ENCODE measurements around the gene FAM114A2.

Gene FAM114A2

DNA sequence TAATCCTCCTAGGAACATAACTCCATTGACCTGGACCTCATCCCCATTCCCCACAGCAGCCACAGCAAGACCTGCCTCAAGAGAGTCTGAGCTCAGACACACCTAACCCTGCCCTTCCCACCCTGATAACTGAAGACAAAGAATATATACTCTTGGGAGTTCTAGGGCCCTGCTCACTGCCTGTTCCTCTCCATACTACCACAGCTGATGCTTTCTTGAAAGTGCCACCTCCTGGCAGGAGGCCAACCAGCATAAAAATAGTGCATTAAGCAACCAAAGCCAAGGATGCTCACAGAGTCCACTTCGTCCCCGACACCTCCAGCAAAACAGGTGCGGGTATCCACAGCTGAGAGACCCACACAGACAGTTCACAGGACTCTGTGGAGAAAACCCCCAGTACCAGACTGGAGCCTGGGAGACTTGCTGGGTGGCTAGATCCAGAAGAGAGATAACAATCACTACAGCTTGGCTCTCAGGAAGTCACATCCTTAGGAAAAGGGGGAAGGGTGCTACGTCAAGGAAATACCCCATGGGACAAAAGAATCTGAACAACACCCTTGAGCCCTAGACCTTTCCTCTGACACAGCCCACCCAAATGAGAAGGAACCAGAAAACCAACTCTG lies 23.5 kb downstream of the FAM114A2 start:
- POLR2A ChIA-PET = interaction anchor here (1.1 kb wide), 1 partner anchor 24 kb away, joined by 3 read pairs; the partner anchor contains the start of genes FAM114A2 and MFAP3
- no peak overlapping the region for H3K27ac ChIP-seq (ENCODE audit: extremely low read depth, low read depth, low read length)
- H3K36me3 ChIP-seq (ENCODE audit: control insufficient read depth in 2 of 2, insufficient read depth in 1 of 2, low read length in 2 of 2) = peaks cover 0 to 12% of the 10 kb centered on the region in 2 experiments; a peak in 1 of 3 replicates
- H3K9me3 ChIP-seq (ENCODE audit: control insufficient read depth, insufficient read depth, low read depth, low read length) = no peaks in the 10 kb centered on the region
- H3K4me1 ChIP-seq (ENCODE audit: control insufficient read depth, insufficient read depth, low read length) = no peaks in the 10 kb centered on the region; the same call in 1 of the 2 replicates
- H3K4me3 ChIP-seq (ENCODE audit: low read depth, low read length) = no peak overlapping the region
- CTCF ChIA-PET = interaction anchor here (0.5 kb wide), 1 partner anchor 620 kb away, joined by 3 read pairs; no protein-coding TSS in a partner anchor
- TF ChIP-seq ZBTB7A (tag by site-specific recombination; IDR thresholded peaks at IDR 0.05; ENCODE audit: low read depth) (no peak), ZNF629 (tag by site-specific recombination; IDR thresholded peaks at IDR 0.05) (no peak)
- TF ChIP-seq, protein P1, sequence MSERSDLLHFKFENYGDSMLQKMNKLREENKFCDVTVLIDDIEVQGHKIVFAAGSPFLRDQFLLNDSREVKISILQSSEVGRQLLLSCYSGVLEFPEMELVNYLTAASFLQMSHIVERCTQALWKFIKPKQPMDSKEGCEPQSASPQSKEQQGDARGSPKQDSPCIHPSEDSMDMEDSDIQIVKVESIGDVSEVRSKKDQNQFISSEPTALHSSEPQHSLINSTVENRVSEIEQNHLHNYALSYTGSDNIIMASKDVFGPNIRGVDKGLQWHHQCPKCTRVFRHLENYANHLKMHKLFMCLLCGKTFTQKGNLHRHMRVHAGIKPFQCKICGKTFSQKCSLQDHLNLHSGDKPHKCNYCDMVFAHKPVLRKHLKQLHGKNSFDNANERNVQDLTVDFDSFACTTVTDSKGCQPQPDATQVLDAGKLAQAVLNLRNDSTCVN (tag by site-specific recombination; optimal IDR thresholded peaks at IDR 0.05) = no peak

DNA sequence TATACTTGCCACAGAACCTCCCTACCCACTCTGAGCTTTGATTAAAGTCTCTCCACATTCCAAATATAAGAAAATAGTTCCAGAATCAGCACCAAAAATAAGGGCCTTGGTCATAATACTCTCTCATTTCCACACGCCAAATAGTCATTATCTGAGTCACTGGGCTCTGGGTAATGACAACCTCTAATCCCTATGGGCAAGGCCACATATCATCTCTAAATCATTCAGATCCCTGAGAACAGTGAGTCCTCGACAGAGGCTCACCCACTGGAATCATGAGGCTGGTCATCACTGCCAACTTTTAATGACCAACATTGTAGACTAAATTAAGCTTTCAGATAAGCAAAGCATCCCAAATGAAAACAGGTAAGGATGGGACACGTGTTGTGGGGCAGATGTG lies 28.1 kb downstream of the FAM114A2 start:
- no peaks in the 10 kb centered on the region; the same call in 1 of the 2 replicates for H3K4me1 ChIP-seq (ENCODE audit: control insufficient read depth, insufficient read depth, low read length)
- peaks cover 4 to 10% of the 10 kb centered on the region in 2 experiments; a peak in 1 of 3 replicates for H3K36me3 ChIP-seq (ENCODE audit: control insufficient read depth in 2 of 2, insufficient read depth in 1 of 2, low read length in 2 of 2)
- ChIA-PET CTCF (no interaction called here), POLR2A (no interaction called here)
- TF ChIP-seq, protein P2, sequence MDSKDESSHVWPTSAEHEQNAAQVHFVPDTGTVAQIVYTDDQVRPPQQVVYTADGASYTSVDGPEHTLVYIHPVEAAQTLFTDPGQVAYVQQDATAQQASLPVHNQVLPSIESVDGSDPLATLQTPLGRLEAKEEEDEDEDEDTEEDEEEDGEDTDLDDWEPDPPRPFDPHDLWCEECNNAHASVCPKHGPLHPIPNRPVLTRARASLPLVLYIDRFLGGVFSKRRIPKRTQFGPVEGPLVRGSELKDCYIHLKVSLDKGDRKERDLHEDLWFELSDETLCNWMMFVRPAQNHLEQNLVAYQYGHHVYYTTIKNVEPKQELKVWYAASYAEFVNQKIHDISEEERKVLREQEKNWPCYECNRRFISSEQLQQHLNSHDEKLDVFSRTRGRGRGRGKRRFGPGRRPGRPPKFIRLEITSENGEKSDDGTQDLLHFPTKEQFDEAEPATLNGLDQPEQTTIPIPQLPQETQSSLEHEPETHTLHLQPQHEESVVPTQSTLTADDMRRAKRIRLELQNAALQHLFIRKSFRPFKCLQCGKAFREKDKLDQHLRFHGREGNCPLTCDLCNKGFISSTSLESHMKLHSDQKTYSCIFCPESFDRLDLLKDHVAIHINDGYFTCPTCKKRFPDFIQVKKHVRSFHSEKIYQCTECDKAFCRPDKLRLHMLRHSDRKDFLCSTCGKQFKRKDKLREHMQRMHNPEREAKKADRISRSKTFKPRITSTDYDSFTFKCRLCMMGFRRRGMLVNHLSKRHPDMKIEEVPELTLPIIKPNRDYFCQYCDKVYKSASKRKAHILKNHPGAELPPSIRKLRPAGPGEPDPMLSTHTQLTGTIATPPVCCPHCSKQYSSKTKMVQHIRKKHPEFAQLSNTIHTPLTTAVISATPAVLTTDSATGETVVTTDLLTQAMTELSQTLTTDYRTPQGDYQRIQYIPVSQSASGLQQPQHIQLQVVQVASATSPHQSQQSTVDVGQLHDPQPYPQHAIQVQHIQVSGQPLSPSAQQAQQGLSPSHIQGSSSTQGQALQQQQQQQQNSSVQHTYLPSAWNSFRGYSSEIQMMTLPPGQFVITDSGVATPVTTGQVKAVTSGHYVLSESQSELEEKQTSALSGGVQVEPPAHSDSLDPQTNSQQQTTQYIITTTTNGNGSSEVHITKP (tag by site-specific recombination; IDR thresholded peaks at IDR 0.05) = no peak
- no peak for TF ChIP-seq KLF10 (tag by site-specific recombination; IDR thresholded peaks at IDR 0.05)
- no peak for TF ChIP-seq ZNF24 (tag by site-specific recombination; IDR thresholded peaks at IDR 0.05)
- no peak for TF ChIP-seq ZNF501 (tag by site-specific recombination; IDR thresholded peaks at IDR 0.05)
- TF ChIP-seq ZNF350 (tag by site-specific recombination; IDR thresholded peaks at IDR 0.05) = no peak
- TF ChIP-seq ZNF175 (tag by site-specific recombination; IDR thresholded peaks at IDR 0.05) = no peak
- TF ChIP-seq ZNF785 (tag by site-specific recombination; IDR thresholded peaks at IDR 0.05) = no peak
- TF ChIP-seq ZNF266 (tag by site-specific recombination; IDR thresholded peaks at IDR 0.05; ENCODE audit: low read depth) = no peak
- no peak for TF ChIP-seq YY1 (tag by site-specific recombination; IDR thresholded peaks at IDR 0.05)
- no peak for TF ChIP-seq ZNF776 (tag by site-specific recombination; IDR thresholded peaks at IDR 0.05; ENCODE audit: borderline replicate concordance)
- no peak for TF ChIP-seq ZNF248 (tag by site-specific recombination; IDR thresholded peaks at IDR 0.05)
- TF ChIP-seq ZNF239 (tag by site-specific recombination; IDR thresholded peaks at IDR 0.05) = no peak
- no peak for TF ChIP-seq GLI4 (tag by site-specific recombination; IDR thresholded peaks at IDR 0.05)
- TF ChIP-seq SP7 (tag by site-specific recombination; IDR thresholded peaks at IDR 0.05) = no peak
- TF ChIP-seq ZNF146 (tag by site-specific recombination; IDR thresholded peaks at IDR 0.05) = no peak
- TF ChIP-seq, protein P3, sequence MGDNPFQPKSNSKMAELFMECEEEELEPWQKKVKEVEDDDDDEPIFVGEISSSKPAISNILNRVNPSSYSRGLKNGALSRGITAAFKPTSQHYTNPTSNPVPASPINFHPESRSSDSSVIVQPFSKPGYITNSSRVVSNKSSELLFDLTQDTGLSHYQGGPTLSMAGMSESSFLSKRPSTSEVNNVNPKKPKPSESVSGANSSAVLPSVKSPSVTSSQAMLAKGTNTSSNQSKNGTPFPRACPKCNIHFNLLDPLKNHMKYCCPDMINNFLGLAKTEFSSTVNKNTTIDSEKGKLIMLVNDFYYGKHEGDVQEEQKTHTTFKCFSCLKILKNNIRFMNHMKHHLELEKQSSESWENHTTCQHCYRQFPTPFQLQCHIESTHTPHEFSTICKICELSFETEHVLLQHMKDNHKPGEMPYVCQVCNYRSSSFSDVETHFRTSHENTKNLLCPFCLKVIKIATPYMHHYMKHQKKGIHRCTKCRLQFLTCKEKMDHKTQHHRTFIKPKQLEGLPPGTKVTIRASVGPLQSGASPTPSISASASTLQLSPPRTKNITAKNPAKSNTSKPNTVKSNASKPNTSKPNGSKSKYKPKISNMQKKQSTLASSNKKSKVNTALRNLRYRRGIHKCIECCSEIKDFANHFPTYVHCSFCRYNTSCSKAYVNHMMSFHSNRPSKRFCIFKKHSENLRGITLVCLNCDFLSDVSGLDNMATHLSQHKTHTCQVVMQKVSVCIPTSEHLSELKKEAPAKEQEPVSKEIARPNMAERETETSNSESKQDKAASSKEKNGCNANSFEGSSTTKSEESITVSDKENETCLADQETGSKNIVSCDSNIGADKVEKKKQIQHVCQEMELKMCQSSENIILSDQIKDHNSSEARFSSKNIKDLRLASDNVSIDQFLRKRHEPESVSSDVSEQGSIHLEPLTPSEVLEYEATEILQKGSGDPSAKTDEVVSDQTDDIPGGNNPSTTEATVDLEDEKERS (tag by site-specific recombination; IDR thresholded peaks at IDR 0.05) = no peak
- no peak for TF ChIP-seq ZNF677 (tag by site-specific recombination; IDR thresholded peaks at IDR 0.05)
- TF ChIP-seq REPIN1 (tag by site-specific recombination; IDR thresholded peaks at IDR 0.05; ENCODE audit: low read depth) = no peak
- TF ChIP-seq, protein P4, sequence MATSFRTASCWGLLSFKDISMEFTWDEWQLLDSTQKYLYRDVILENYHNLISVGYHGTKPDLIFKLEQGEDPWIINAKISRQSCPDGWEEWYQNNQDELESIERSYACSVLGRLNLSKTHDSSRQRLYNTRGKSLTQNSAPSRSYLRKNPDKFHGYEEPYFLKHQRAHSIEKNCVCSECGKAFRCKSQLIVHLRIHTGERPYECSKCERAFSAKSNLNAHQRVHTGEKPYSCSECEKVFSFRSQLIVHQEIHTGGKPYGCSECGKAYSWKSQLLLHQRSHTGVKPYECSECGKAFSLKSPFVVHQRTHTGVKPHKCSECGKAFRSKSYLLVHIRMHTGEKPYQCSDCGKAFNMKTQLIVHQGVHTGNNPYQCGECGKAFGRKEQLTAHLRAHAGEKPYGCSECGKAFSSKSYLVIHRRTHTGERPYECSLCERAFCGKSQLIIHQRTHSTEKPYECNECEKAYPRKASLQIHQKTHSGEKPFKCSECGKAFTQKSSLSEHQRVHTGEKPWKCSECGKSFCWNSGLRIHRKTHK (tag by site-specific recombination; IDR thresholded peaks at IDR 0.05) = no peak
- TF ChIP-seq ZNF585B (tag by site-specific recombination; IDR thresholded peaks at IDR 0.05) = no peak
- no peaks in the 10 kb centered on the region for H3K9me3 ChIP-seq (ENCODE audit: control insufficient read depth, insufficient read depth, low read depth, low read length)
- no peak overlapping the region for H3K27ac ChIP-seq (ENCODE audit: extremely low read depth, low read depth, low read length)
- H3K4me3 ChIP-seq (ENCODE audit: low read depth, low read length) = no peak overlapping the region
